IPS DF 4.7 (cell line): ENCODE data around the gene CXCL14.

ENCODE experiments used
- DNase-seq: peaks from one replicate; pipeline ENCODE4 v3.0.0-alpha.2; 2013; ENCODE audit warnings: low spot score; ENCODE audit errors: extremely low read depth

Gene CXCL14

GRCh38 chr5:135578685-135579341 is at the start of gene CXCL14:
CXCL14 (minus strand) TSS chr5:135578991; CDS start chr5:135578778, 213 bp downstream.
- no peak for DNase-seq

- DNase-seq: no peak
Observed at GRCh38 chr5:135626636-135627035, 47.8 kb upstream of the CXCL14 start.

- DNase-seq: no peak
Observed at GRCh38 chr5:135625961-135626360, 47.2 kb upstream of the CXCL14 start.

GRCh38 chr5:135625486-135625885 is 46.7 kb upstream of the CXCL14 start:
- no peak for DNase-seq

- no peak for DNase-seq
Observed at GRCh38 chr5:135625061-135625460, 46.3 kb upstream of the CXCL14 start.

GRCh38 chr5:135623186-135623715 is 44.5 kb upstream of the CXCL14 start:
- no peak for DNase-seq

- DNase-seq: peak; percentile 25
Observed at GRCh38 chr5:135615581-135616260, 36.9 kb upstream of the CXCL14 start.

GRCh38 chr5:135615171-135615570 is 36.4 kb upstream of the CXCL14 start:
- no peak for DNase-seq

- DNase-seq: no peak
Observed at GRCh38 chr5:135609981-135610380, 31.2 kb upstream of the CXCL14 start.

GRCh38 chr5:135608761-135609443 is 30.1 kb upstream of the CXCL14 start:
- DNase-seq: no peak

GRCh38 chr5:135608361-135608760 is 29.6 kb upstream of the CXCL14 start:
- DNase-seq: no peak

GRCh38 chr5:135606431-135606830 is 27.6 kb upstream of the CXCL14 start:
- DNase-seq: no peak

GRCh38 chr5:135605221-135605620 is 26.4 kb upstream of the CXCL14 start:
- no peak for DNase-seq

- DNase-seq: no peak
Observed at GRCh38 chr5:135604056-135604455, 25.3 kb upstream of the CXCL14 start.

- no peak for DNase-seq
Observed at GRCh38 chr5:135602882-135603721, 24.3 kb upstream of the CXCL14 start.

- DNase-seq: no peak
Observed at GRCh38 chr5:135601466-135601865, 22.7 kb upstream of the CXCL14 start.

GRCh38 chr5:135600971-135601381 is 22.2 kb upstream of the CXCL14 start:
- DNase-seq: no peak

- DNase-seq: no peak
Observed at GRCh38 chr5:135600152-135600570, 21.4 kb upstream of the CXCL14 start.

GRCh38 chr5:135599421-135600151 is 20.8 kb upstream of the CXCL14 start:
- DNase-seq: no peak

- no peak for DNase-seq
Observed at GRCh38 chr5:135598691-135599395, 20.1 kb upstream of the CXCL14 start.
